ENCODE data around the gene KRTAP4-1. TPM values are rescaled to one million over a fixed set of nuclear protein-coding genes. Genes with fewer than 3 reads are reported as not detected.

Gene KRTAP4-1
- total RNA-seq, 1 experiment from 2014 or later, result not detected

Small RNA genes within 50 kb of the gene (small RNA-seq; reads per million reads assigned to genes)
- not detected for gene KRTAP4-17P

Other genes starting within 250 kb of the KRTAP4-1 start
- gene KRT23, start 247.3 kb downstream of the KRTAP4-1 start, total RNA-seq (2014; rRNA removed; shearing (Covaris generic)), result 3.3 and 4.1 TPM in 2 replicates
- not detected in 2 replicates for gene KRT39, start 218.0 kb downstream of the KRTAP4-1 start, total RNA-seq (2014; rRNA removed; shearing (Covaris generic))
- 2.4 and 2.7 TPM in 2 replicates for gene KRT40, start 200.6 kb downstream of the KRTAP4-1 start, total RNA-seq (2014; rRNA removed; shearing (Covaris generic))
- gene KRTAP3-3, start 190.7 kb downstream of the KRTAP4-1 start, total RNA-seq (2014; rRNA removed; shearing (Covaris generic)), result not detected in 2 replicates
- not detected in 2 replicates for gene KRTAP3-2, start 185.0 kb downstream of the KRTAP4-1 start, total RNA-seq (2014; rRNA removed; shearing (Covaris generic))
- gene KRTAP3-1, start 175.8 kb downstream of the KRTAP4-1 start, total RNA-seq (2014; rRNA removed; shearing (Covaris generic)), result not detected in 2 replicates
- gene KRTAP1-5, start 157.7 kb downstream of the KRTAP4-1 start, total RNA-seq (2014; rRNA removed; shearing (Covaris generic)), result not detected in 2 replicates
- gene KRTAP1-4, start 154.7 kb downstream of the KRTAP4-1 start, total RNA-seq (2014; rRNA removed; shearing (Covaris generic)), result not detected in 2 replicates
- gene KRTAP1-3, start 150.0 kb downstream of the KRTAP4-1 start, total RNA-seq (2014; rRNA removed; shearing (Covaris generic)), result not detected in 2 replicates
- 0.42 and 0.64 TPM in 2 replicates for gene KRTAP1-1, start 143.5 kb downstream of the KRTAP4-1 start, total RNA-seq (2014; rRNA removed; shearing (Covaris generic))
- gene KRTAP2-1, start 137.6 kb downstream of the KRTAP4-1 start, total RNA-seq (2014; rRNA removed; shearing (Covaris generic)), result not detected in 2 replicates
- gene KRTAP2-2, start 129.7 kb downstream of the KRTAP4-1 start, total RNA-seq (2014; rRNA removed; shearing (Covaris generic)), result not detected in 2 replicates
- not detected in 2 replicates for gene KRTAP2-3, start 124.8 kb downstream of the KRTAP4-1 start, total RNA-seq (2014; rRNA removed; shearing (Covaris generic))
- not detected in 2 replicates for gene KRTAP2-4, start 119.0 kb downstream of the KRTAP4-1 start, total RNA-seq (2014; rRNA removed; shearing (Covaris generic))
- gene KRTAP4-7, start 100.8 kb downstream of the KRTAP4-1 start, total RNA-seq (2014; rRNA removed; shearing (Covaris generic)), result not detected in 2 replicates
- not detected in 2 replicates for gene KRTAP4-8, start 86.8 kb downstream of the KRTAP4-1 start, total RNA-seq (2014; rRNA removed; shearing (Covaris generic))
- not detected in 2 replicates for gene KRTAP4-16, start 82.7 kb downstream of the KRTAP4-1 start, total RNA-seq (2014; rRNA removed; shearing (Covaris generic))
- not detected in 2 replicates for gene KRTAP4-9, start 79.5 kb downstream of the KRTAP4-1 start, total RNA-seq (2014; rRNA removed; shearing (Covaris generic))
- not detected in 2 replicates for gene KRTAP4-11, start 66.5 kb downstream of the KRTAP4-1 start, total RNA-seq (2014; rRNA removed; shearing (Covaris generic))
- not detected in 2 replicates for gene KRTAP4-12, start 60.7 kb downstream of the KRTAP4-1 start, total RNA-seq (2014; rRNA removed; shearing (Covaris generic))
- gene KRTAP4-6, start 44.4 kb downstream of the KRTAP4-1 start, total RNA-seq (2014; rRNA removed; shearing (Covaris generic)), result not detected in 2 replicates
- not detected in 2 replicates for gene KRTAP4-5, start 35.1 kb downstream of the KRTAP4-1 start, total RNA-seq (2014; rRNA removed; shearing (Covaris generic))
- not detected in 2 replicates for gene KRTAP4-4, start 24.2 kb downstream of the KRTAP4-1 start, total RNA-seq (2014; rRNA removed; shearing (Covaris generic))
- gene KRTAP4-3, start 16.7 kb downstream of the KRTAP4-1 start, total RNA-seq (2014; rRNA removed; shearing (Covaris generic)), result not detected in 2 replicates
- not detected in 2 replicates for gene KRTAP4-2, start 6.7 kb downstream of the KRTAP4-1 start, total RNA-seq (2014; rRNA removed; shearing (Covaris generic))
- not detected in 2 replicates for gene KRTAP9-1, start 5.0 kb upstream of the KRTAP4-1 start, total RNA-seq (2014; rRNA removed; shearing (Covaris generic))
- not detected in 2 replicates for gene KRTAP9-2, start 41.7 kb upstream of the KRTAP4-1 start, total RNA-seq (2014; rRNA removed; shearing (Covaris generic))
- gene KRTAP9-3, start 47.5 kb upstream of the KRTAP4-1 start, total RNA-seq (2014; rRNA removed; shearing (Covaris generic)), result not detected in 2 replicates
- not detected in 2 replicates for gene KRTAP9-8, start 53.1 kb upstream of the KRTAP4-1 start, total RNA-seq (2014; rRNA removed; shearing (Covaris generic))
- gene KRTAP9-4, start 64.8 kb upstream of the KRTAP4-1 start, total RNA-seq (2014; rRNA removed; shearing (Covaris generic)), result not detected in 2 replicates
- gene KRTAP9-9, start 70.5 kb upstream of the KRTAP4-1 start, total RNA-seq (2014; rRNA removed; shearing (Covaris generic)), result not detected in 2 replicates
- not detected in 2 replicates for gene KRTAP9-6, start 80.5 kb upstream of the KRTAP4-1 start, total RNA-seq (2014; rRNA removed; shearing (Covaris generic))
- gene KRTAP9-7, start 90.8 kb upstream of the KRTAP4-1 start, total RNA-seq (2014; rRNA removed; shearing (Covaris generic)), result not detected in 2 replicates
- gene KRTAP29-1, start 117.9 kb upstream of the KRTAP4-1 start, total RNA-seq (2014; rRNA removed; shearing (Covaris generic)), result not detected in 2 replicates
- gene KRTAP16-1, start 124.4 kb upstream of the KRTAP4-1 start, total RNA-seq (2014; rRNA removed; shearing (Covaris generic)), result not detected in 2 replicates
- gene KRTAP17-1, start 130.8 kb upstream of the KRTAP4-1 start, total RNA-seq (2014; rRNA removed; shearing (Covaris generic)), result not detected in 2 replicates
- gene KRT33A, start 165.9 kb upstream of the KRTAP4-1 start, total RNA-seq (2014; rRNA removed; shearing (Covaris generic)), result not detected in 2 replicates
- not detected in 2 replicates for gene KRT33B, start 184.9 kb upstream of the KRTAP4-1 start, total RNA-seq (2014; rRNA removed; shearing (Covaris generic))
- gene KRT34, start 197.4 kb upstream of the KRTAP4-1 start, total RNA-seq (2014; rRNA removed; shearing (Covaris generic)), result not detected in 2 replicates
- gene KRT31, start 212.7 kb upstream of the KRTAP4-1 start, total RNA-seq (2014; rRNA removed; shearing (Covaris generic)), result not detected in 2 replicates
- gene KRT37, start 239.7 kb upstream of the KRTAP4-1 start, total RNA-seq (2014; rRNA removed; shearing (Covaris generic)), result not detected in 2 replicates